NCI-H1436 (cell line): ENCODE results near the gene OTUD4.
"Not testable (repeated sequence)": the region's sequence is repeated elsewhere in the genome, so short reads cannot be mapped to it uniquely, and the experiment has no call there.

ENCODE experiments used
- DNase-seq: peaks from one replicate; lab custom pipeline; 2025; lab: John Stamatoyannopoulos, UW

OTUD4 gene

GRCh38 chr4:145179861-145180297 lies 510 bp downstream of the OTUD4 start:
- not testable (repeated sequence) for DNase-seq

- no peak for DNase-seq
These were observed 1.0 kb downstream of the OTUD4 start for GRCh38 chr4:145179281-145179860.

- DNase-seq, result no peak
These were observed 1.6 kb downstream of the OTUD4 start for GRCh38 chr4:145178740-145179280.

GRCh38 chr4:145177906-145178538 lies 2.4 kb downstream of the OTUD4 start:
- DNase-seq, result no peak

- no peak for DNase-seq
These were observed 2.9 kb downstream of the OTUD4 start for GRCh38 chr4:145177511-145177905.

- no peak for DNase-seq
These were observed 3.6 kb downstream of the OTUD4 start for GRCh38 chr4:145176641-145177432.

GRCh38 chr4:145171911-145172310 lies 8.5 kb downstream of the OTUD4 start:
- no peak for DNase-seq

GRCh38 chr4:145170223-145170622 lies 10.2 kb downstream of the OTUD4 start:
- DNase-seq, result no peak

GRCh38 chr4:145168581-145169187 lies 11.7 kb downstream of the OTUD4 start:
- no peak for DNase-seq

- no peak for DNase-seq
These were observed 12.5 kb downstream of the OTUD4 start for GRCh38 chr4:145167887-145168286.

GRCh38 chr4:145161549-145161948 lies 18.8 kb downstream of the OTUD4 start:
- no peak for DNase-seq

GRCh38 chr4:145156986-145157385 lies 23.4 kb downstream of the OTUD4 start:
- DNase-seq, result no peak

GRCh38 chr4:145155268-145155870 lies 25.0 kb downstream of the OTUD4 start:
- no peak for DNase-seq

- no peak for DNase-seq
These were observed 25.8 kb downstream of the OTUD4 start for GRCh38 chr4:145154573-145154972.

- no peak for DNase-seq
These were observed 26.5 kb downstream of the OTUD4 start for GRCh38 chr4:145153904-145154298.

GRCh38 chr4:145153181-145153903 lies 27.0 kb downstream of the OTUD4 start:
- DNase-seq, result no peak

GRCh38 chr4:145148980-145149379 lies 31.4 kb downstream of the OTUD4 start:
- no peak for DNase-seq

GRCh38 chr4:145136219-145136618 lies 44.2 kb downstream of the OTUD4 start:
- DNase-seq, result not testable (repeated sequence)

- no peak for DNase-seq
These were observed 47.8 kb downstream of the OTUD4 start for GRCh38 chr4:145132511-145133098.

GRCh38 chr4:145131848-145132247 lies 48.5 kb downstream of the OTUD4 start:
- DNase-seq, result no peak
